COR-L47 (cell line): Measurements from ENCODE around the gene ANGPTL3.

Experiments
- DNase-seq: peaks from one replicate; lab custom pipeline; 2025; lab: John Stamatoyannopoulos, UW

ANGPTL3 gene

DNA sequence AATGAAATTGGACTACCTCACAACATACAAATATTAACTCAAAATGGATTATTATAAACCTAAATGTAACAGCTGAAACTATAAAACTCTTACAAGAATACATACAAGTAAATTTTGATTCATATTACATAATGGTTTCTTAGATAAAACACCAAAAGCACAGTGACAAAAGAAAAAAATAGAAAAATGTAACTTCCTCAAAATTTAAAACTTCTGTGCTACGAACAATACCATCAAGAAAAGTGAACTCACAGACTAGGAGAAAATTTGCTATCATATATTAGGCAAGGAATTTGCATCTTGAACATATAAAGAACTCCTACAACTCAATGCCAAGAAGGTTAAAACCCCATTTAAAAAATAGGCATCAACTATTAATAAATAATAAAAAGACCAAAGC, 31.2 kb downstream of the ANGPTL3 start:
- no peak for DNase-seq

DNA sequence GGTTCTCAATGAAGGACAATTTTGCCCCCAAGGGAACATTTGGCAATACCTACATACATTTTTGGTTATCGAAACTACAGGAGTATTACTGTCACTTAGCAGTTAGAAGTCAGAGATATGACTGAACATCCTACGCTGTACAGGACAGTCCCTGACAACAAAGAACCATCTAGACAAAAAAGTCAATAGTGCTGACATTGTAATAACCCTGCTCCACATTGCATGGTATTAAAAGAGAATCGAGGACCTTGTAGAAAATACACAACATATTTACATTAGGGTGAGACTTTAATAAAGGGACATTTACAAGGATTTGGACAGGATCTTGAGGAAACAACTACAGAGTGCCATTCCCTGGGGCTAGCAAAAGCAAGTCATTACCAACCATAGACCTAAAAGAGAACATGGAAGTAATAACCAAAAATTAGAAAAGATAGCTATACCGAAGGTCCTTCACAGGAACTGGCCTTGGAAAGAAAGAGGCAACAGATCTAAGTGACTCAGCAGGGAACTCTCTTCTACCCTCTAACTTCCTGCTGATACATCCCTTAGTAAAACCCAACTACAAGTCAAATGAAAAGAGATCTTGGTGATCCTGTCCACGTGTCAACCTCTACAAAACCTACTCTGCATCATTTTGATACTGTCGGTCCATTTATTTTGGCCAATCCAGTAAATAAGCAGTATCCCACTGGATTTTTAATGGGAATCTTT, 40.2 kb downstream of the ANGPTL3 start:
- no peak for DNase-seq

DNA sequence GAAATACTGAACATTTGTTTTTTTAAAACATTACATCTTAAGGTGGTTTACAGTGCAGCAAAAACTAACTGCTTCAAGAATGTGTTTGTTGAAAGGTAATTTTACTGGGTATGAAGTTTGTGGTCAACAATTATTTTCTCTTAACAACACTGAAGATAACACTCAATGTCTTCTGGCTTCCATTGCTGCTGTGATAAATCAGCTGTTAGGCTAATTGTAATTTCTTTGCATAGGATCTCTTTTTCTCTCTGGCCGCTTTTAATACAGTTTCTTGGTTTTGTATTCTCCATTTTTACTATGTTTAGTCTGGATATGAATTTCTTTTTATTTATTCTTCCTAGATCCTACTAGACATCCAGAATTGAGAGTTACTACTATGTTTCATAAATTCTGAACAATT, 46.0 kb downstream of the ANGPTL3 start:
- DNase-seq: no peak

DNA sequence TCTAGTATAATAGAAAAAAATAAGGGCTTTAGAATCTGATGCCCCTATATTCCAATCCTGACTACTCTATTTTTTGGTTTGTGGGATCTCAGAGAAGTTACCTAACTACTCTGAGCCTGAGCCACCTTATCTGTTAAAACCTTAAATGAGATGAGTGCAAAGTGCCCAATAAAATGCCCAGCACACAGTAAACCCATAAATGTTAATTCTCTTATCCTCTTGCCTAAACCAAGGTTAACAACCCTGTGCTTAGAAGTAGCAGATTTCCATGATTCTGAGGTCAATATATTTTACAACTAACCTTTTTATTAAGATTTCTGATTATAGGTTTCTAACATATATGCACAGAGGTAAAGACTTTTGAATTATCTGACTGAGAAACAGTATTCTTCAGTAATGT, 55.1 kb downstream of the ANGPTL3 start:
- no peak for DNase-seq

DNA sequence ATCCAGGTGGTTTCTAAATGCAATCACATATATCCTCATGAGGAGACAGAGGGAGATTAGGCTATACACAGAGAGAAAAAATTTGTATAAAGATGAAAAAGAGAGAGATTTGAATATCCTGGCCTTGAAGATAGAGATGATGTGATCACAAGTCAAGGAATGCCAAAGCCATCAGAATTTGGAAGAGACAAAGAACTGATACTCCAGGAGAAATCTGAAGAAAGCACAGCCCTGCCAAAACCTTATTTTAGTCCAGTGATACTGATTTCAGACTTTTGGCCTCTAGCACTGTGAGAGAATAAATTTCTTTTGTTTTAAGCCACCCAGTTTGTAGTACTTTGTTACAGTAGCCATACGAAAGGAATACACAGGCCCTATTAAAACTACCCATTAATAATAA, 57.4 kb downstream of the ANGPTL3 start:
- no peak for DNase-seq
